Esophagus (tissue), 2 donors: ENCODE results near the gene NCEH1. TPM values are rescaled to one million over a fixed set of nuclear protein-coding genes. Genes with fewer than 3 reads are reported as not detected.
"Not testable (repeated sequence)": the region's sequence is repeated elsewhere in the genome, so short reads cannot be mapped to it uniquely, and the experiment has no call there.

Experiments used
- H3K27ac ChIP-seq, 2 donors: one replicate each; pipeline ENCODE4 v1.5.1; 2013; ENCODE audit warnings: low read depth in 2 of 2, mild to moderate bottlenecking in 2 of 2, inconsistent platforms in 1 of 2, low read length in 1 of 2, moderate library complexity in 1 of 2
- H3K27me3 ChIP-seq, 2 donors: one replicate each; pipeline ENCODE4 v1.6.1; 2013; ENCODE audit warnings: low read length in 2 of 2, control low read depth in 1 of 2, mild to moderate bottlenecking in 1 of 2; ENCODE audit not compliant: insufficient read depth in 2 of 2, control insufficient read depth in 1 of 2
- H3K36me3 ChIP-seq, 2 donors: one replicate each; pipeline ENCODE4 v1.6.1; 2013; ENCODE audit warnings: low read length in 1 of 2; ENCODE audit not compliant: control insufficient read depth in 2 of 2, insufficient read depth in 2 of 2
- H3K4me1 ChIP-seq, 2 donors: one replicate each; pipeline ENCODE4 v1.6.1; 2013; ENCODE audit warnings: low read length in 1 of 2; ENCODE audit not compliant: control insufficient read depth in 2 of 2, insufficient read depth in 2 of 2
- H3K4me3 ChIP-seq, 2 donors: one replicate each; pipeline ENCODE4 v1.5.1; 2013; ENCODE audit warnings: low read length in 2 of 2, mild to moderate bottlenecking in 2 of 2, low read depth in 1 of 2, moderate library complexity in 1 of 2
- H3K9me3 ChIP-seq, 2 donors: one replicate each; pipeline ENCODE4 v1.6.1; 2013; ENCODE audit warnings: mild to moderate bottlenecking in 2 of 2, low read depth in 1 of 2, low read length in 1 of 2, moderate library complexity in 1 of 2; ENCODE audit not compliant: control insufficient read depth in 2 of 2, insufficient read depth in 1 of 2
- WGBS, 2 donors: extraction: QIAGEN DNeasy Blood & Tissue Kit; methylation state at CpG; one replicate each; pipeline ENCODE4 v1.1.7; 2013; 5-methylcytosine and 5-hydroxymethylcytosine counted together
- polyA plus RNA-seq, 2 donors: library from polyadenylated mRNA; stranded (reverse); fragments of 200-250 nt; gene quantifications; one replicate each; pipeline ENCODE4 v1.2.3, GENCODE V29; 2013
- donor health status: healthy with polysubstance abuse.
- donor health status: Bipolar disorder and iron deficiency.

NCEH1 gene
- polyA plus RNA-seq, 2 donors, result 2.4 to 3.2 TPM

- Histone ChIP-seq H3K27me3 (no peaks in the 10 kb centered on the region), H3K9me3 (no peaks in the 10 kb centered on the region), H3K36me3 (no peaks in the 10 kb centered on the region), H3K4me3 (peak overlapping the region in 1 of 2 donors; percentile 41), H3K27ac (peak overlapping the region in 1 of 2 donors; percentile 22), H3K4me1 (no peaks in the 10 kb centered on the region)
- 63 to 64% methylated on average over 16 of the region's 16 CpGs for WGBS, 2 donors
Observed at GRCh38 chr3:172666873-172667694, 43.8 kb downstream of the NCEH1 start.

- no peaks in the 10 kb centered on the region for H3K4me1 ChIP-seq
- H3K4me3 ChIP-seq, result peak overlapping the region in 1 of 2 donors; percentile 41
- no peaks in the 10 kb centered on the region for H3K36me3 ChIP-seq
- H3K27ac ChIP-seq, result peak overlapping the region in 1 of 2 donors; percentile 22
- no peaks in the 10 kb centered on the region for H3K27me3 ChIP-seq
- WGBS, 2 donors, result 75 to 81% methylated on average over 10 of the region's 10 CpGs
- H3K9me3 ChIP-seq, result no peaks in the 10 kb centered on the region
Observed at GRCh38 chr3:172666181-172666872, 44.5 kb downstream of the NCEH1 start.

DNA sequence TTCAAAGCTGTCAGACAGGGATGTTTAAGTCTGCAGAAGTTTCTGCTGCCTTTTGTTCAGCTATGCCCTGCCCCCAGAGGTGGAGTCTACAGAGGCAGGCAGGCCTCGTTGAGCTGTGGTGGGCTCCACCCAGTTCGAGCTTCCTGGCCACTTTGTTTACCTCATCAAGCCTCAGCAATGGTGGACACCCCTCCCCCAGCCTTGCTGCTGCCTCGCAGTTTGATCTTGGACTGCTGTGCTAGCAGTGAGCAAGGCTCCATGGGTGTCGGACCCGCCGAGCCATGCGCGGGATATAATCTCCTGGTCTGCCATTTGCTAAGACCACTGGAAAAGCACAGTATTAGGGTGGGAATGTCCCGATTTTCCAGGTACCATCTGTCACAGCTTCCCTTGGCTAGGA lies 45.4 kb downstream of the NCEH1 start:
- H3K4me3 ChIP-seq, H3K27me3 ChIP-seq, H3K9me3 ChIP-seq, H3K4me1 ChIP-seq, H3K36me3 ChIP-seq: not testable (repeated sequence)
- peak overlapping the region in 1 of 2 donors; percentile 31 for H3K27ac ChIP-seq
- WGBS, 2 donors, result 82% methylated on average over 9 of the region's 9 CpGs

GRCh38 chr3:172660421-172660820 lies 50.4 kb downstream of the NCEH1 start:
- not testable (repeated sequence) for H3K4me3 ChIP-seq, H3K4me1 ChIP-seq, H3K36me3 ChIP-seq, H3K27ac ChIP-seq, H3K27me3 ChIP-seq, H3K9me3 ChIP-seq
- WGBS, 2 donors, result 93 to 100% methylated on average over 1 of the region's 1 CpG

DNA sequence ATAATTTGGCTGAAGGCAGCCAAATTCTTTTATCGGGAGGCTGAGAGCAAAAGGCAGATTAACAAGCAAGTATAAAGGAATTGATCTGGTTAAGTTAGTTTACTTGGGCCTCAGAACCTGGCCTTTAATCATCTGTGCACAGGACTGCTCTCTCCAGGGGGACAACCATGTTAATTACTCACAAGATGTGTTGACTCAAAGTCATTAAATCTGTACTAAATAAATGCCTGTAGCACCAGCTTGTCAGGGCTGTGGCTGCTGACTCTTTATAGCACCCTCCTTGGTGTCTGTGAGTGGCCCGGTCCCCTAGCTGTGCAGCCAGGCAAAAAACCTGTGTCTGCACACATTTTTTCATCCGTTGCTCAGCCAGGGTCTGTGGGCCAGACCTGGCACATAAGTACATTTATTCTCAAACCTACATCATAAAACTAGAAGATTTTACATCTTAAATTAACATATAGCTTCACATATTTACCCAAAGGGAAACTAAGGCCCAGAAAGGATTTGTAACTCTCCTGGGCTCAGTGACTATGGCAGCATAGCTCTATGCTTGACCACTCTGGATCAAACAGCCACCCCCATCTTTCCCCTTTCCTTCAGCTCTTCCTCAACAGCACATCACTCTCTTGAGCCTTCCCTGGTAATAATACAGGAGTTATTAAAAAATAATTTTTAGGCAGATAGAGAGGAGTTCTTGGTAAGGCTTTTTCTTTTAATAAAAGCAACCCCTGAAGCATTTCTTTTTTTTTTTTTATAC lies 51.4 kb downstream of the NCEH1 start:
- Histone ChIP-seq H3K4me1 (no peaks in the 10 kb centered on the region), H3K9me3 (no peaks in the 10 kb centered on the region), H3K27ac (no peak overlapping the region), H3K36me3 (no peaks in the 10 kb centered on the region), H3K4me3 (no peak overlapping the region), H3K27me3 (no peaks in the 10 kb centered on the region)
- WGBS, 2 donors, result 71 to 77% methylated on average over 3 of the region's 3 CpGs

- 72 to 75% methylated on average over 6 of the region's 6 CpGs for WGBS, 2 donors
- no peaks in the 10 kb centered on the region for H3K36me3 ChIP-seq
- H3K27ac ChIP-seq, result no peak overlapping the region
- no peak overlapping the region for H3K4me3 ChIP-seq
- H3K9me3 ChIP-seq, result no peaks in the 10 kb centered on the region
- H3K27me3 ChIP-seq, result no peaks in the 10 kb centered on the region
- no peaks in the 10 kb centered on the region for H3K4me1 ChIP-seq
Observed at GRCh38 chr3:172658344-172659245, 52.3 kb downstream of the NCEH1 start.

DNA sequence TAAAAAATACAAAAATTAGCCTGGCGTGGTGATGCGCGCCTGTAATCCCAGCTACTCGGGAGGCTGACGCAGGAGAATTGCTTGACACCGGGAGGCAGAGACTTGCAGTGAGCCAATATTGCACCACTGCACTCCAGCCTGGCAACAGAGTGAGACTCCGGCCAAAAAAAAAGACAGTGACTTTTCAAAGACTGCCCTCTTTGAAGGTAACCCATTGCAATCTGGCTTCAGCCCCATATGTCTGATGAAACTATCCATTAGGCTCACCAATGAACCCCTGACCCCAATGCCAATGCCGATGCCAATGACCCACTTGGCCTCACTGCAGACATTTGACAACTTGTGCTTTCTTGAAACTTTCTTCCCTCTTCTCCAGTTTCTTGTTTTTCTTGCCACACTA lies 54.3 kb downstream of the NCEH1 start:
- Histone ChIP-seq H3K4me3 (no peak overlapping the region), H3K4me1 (no peaks in the 10 kb centered on the region), H3K36me3 (no peaks in the 10 kb centered on the region), H3K27me3 (no peaks in the 10 kb centered on the region), H3K9me3 (no peaks in the 10 kb centered on the region), H3K27ac (no peak overlapping the region)
- 91 to 92% methylated on average over 8 of the region's 8 CpGs for WGBS, 2 donors

GRCh38 chr3:172655388-172655787 lies 55.5 kb downstream of the NCEH1 start:
- no peaks in the 10 kb centered on the region for H3K4me1 ChIP-seq
- no peaks in the 10 kb centered on the region for H3K9me3 ChIP-seq
- no peaks in the 10 kb centered on the region for H3K36me3 ChIP-seq
- no peaks in the 10 kb centered on the region for H3K27me3 ChIP-seq
- WGBS, 2 donors, result 97% methylated on average over 5 of the region's 5 CpGs
- H3K27ac ChIP-seq, result no peak overlapping the region
- no peak overlapping the region for H3K4me3 ChIP-seq

- WGBS, 2 donors, result 77 to 81% methylated on average over 5 of the region's 5 CpGs
- H3K36me3 ChIP-seq, result no peaks in the 10 kb centered on the region
- H3K27ac ChIP-seq, result no peak overlapping the region
- no peaks in the 10 kb centered on the region for H3K27me3 ChIP-seq
- H3K4me3 ChIP-seq, result no peak overlapping the region
- no peaks in the 10 kb centered on the region for H3K9me3 ChIP-seq
- H3K4me1 ChIP-seq, result no peaks in the 10 kb centered on the region
Observed at GRCh38 chr3:172654470-172654869, 56.4 kb downstream of the NCEH1 start.
